ENCODE measurements around the gene AFF1.
"Not testable (repeated sequence)": the region's sequence is repeated elsewhere in the genome, so short reads cannot be mapped to it uniquely, and the experiment has no call there.

The AFF1 gene

DNA sequence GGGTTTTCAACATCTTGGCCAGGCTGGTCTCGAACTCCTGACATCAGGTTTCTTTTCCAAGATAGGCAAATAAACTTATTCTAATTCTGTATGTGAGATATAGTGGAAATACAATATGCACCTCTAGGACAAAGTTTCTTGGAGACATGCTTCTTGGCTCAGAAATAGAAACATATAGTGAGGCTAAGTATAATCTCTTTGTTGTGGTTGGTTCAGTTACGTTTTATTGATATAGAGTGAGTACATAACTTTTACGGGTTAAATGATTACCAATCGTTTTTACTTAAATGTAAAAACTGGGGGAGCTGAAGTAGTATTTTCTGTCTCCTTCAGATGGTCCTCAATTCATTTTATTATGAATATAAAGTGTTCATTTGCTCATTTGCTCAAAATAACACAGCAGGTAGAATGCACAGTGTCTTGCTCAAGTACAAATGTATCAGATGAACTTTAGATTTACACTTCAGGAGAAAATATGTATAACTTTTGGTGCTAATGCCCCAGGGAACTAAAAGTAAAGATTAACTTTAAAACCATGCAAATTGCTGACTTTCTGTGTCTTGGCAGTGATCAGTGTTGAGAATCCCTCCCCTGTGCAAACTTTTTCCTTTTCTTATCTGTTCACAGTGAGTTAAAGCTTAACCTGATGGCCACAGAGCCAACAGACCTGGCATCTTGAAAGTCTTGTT is 77.6 kb downstream of the AFF1 start:
- no peak for DNase-seq

DNA sequence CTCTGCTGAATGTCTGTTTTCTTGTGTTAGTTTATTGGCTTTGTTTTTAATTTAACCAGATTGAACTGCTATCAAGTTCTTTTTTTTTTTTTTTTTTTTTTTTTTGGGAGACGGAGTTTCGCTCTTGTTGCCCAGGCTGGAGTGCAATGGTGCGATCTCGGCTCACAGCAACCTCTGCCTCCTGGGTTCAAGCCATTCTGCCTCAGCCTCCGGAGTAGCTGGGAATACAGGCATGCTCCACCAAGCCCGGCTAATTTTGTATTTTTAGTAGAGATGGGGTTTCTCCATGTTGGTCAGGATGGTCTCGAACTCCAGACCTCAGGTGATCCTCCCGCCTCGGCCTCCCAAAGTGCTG is 78.1 kb downstream of the AFF1 start:
- DNase-seq: not testable (repeated sequence)

DNA sequence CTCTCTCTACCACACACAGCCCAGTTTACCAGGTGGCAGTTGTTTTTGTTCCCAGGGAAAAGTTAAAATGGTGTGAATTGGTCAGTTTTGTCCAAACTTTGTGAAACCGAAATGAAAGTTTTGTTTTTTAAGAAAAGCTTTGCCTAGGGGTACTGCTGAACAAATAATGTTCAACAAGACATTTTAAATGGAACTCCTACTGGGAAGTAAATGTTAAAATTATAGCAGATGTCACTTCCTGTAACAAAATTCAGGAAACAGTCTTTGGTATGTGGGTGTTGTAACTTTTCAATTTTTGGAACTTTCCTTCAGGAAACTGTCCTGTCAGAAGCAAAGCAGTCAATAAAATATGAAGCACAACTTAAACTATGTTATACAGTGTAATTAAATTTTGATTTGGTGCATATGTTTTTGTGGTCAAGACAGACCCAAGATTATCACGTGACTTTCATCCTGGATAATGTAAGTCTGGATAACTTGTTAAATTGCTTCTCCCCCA is 79.5 kb downstream of the AFF1 start:
- no peak for DNase-seq

DNA sequence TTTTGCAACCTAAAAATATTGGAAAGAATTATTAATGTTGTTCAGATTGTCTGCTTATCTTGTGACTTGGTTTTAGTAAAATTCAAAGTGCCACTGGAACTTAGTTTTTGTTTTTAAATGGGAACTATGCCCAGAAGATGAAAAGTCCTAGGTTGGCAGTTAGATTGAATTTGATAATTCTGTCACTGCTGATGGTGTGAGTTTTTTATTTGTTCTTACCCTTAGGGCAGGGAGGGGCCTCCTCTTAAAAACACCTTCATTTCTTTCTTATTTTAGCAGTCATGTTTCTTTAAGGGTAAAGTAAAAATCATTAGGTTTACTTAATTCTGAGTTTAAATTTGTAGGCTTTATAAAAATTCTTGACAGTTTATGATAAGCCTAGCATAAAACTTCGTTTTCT is 80.6 kb downstream of the AFF1 start:
- DNase-seq: no peak

DNA sequence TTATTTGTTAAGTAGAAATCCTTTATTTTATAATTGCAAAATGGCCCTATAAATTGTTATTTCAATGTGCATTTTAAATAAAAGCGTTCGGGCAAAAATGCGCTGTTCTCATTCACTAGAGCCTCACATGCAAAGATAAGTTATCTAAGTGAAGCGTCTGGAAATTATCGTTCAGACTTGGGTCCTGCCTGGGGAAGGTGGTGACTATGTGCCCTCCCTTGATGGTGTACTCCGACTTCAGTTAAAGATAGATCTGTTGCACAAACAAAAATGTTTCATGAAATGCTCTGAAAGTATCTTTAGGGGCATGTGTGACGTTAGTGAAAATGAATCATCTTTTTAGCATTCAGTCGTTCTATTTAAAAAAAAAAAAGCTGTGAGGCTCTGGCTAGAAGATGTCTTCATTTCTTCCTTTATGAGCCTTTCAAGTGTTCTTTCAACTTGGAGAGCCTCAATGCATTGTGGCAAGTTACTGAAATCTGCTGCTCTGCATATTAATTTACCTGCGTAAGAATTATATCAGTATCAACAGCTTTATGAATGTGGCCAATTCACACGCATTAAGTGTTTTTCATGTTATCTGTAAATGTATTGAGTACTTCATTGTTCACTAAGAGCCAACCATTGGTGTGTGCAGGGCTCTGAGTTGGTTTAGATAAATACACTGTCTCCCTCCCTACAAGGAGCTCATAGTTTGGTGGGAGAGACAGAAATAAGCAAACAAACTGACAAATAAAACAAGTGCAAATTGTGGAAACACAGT is 83.0 kb downstream of the AFF1 start:
- no peak for DNase-seq

DNA sequence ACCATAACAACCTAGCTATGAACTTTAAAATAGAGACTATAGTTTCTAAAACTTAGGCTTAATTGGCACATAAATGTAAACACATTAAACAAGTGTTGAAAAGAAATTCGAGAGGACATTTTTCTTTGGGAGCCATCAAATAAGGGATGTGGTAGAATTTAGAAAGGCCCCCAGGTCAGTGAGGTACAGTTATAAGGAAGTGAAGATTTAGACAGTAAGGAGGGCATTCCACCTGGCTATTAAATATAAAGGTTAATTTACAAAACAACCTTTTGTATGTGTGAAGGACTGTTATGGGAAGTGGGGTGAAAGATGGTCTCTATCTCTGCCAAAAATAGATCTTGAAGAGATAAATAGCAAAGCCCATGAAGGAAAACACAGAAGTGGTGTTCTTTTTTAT is 83.9 kb downstream of the AFF1 start:
- DNase-seq: no peak

- DNase-seq: no peak
These were observed 84.5 kb downstream of the AFF1 start for GRCh38 chr4:87019246-87019791.

DNA sequence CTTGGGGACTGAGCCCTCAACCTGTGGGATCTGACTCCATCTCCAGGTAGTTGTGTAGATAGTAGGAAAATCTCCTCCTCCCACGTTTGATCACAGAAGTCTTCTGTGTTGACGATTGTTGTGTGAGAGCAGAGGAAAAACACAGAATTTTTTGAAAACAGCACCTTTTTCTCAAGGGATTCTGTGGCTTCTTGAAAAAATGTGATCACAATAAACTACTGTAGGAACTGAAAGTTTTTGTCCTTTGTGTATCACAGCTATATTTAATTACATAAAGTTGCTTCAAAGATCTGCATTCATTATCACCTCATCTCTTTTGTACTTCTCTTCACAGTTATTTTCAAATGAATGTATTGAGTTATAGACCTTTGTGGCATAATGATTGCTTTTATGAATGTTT is 85.1 kb downstream of the AFF1 start:
- DNase-seq: no peak

DNA sequence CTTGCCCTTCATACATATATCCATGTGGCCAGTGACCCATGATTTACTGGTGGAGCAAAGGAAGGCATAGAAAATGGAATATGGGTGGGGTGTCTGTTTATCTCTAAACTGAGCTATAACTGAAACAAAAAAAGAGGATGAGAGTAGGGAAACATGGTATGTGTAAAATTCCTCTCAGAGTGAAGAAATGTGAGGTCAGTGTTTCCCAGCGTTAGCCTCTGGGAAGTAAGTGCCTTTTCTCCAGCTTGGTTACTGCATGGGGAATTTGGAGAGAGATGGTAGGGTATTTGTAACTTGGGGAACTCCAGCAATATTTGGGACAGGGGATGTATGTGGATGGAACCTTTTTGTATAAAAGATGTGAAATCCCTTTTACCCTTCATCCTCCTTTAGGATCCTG is 89.4 kb downstream of the AFF1 start:
- no peak for DNase-seq

DNA sequence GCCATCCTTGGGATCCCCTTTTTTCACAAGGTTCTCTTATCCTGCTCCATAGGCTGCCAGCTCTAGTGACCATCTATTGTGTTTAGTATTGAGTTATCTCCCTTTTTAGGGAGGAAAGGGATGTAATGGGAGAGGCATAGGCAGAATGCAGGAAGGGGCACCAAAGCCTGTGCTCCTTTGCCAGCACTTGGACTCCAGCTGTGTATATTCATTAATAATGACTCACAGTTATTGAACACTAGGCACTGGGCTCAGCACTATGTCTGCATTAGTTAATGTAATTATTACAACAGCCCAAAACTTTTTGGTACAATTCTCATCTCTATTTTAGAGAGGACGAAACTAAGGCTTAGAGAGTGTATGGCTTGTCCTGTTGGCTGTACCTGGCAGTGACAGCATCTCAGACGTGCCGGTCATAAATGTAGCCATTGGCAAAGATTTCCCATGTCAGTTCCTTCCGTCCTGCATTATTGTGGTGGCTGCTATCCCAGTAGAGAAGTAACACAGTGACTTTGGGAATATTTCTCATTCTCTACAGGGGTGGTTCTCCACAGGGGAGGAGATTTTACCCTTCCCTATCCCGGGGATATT is 90.3 kb downstream of the AFF1 start:
- DNase-seq: no peak

GRCh38 chr4:87025614-87026041 is 90.8 kb downstream of the AFF1 start:
- no peak for DNase-seq

- no peak for DNase-seq
These were observed 92.1 kb downstream of the AFF1 start for GRCh38 chr4:87026800-87027495.

- DNase-seq: no peak
These were observed 94.5 kb downstream of the AFF1 start for GRCh38 chr4:87029356-87029755.

DNA sequence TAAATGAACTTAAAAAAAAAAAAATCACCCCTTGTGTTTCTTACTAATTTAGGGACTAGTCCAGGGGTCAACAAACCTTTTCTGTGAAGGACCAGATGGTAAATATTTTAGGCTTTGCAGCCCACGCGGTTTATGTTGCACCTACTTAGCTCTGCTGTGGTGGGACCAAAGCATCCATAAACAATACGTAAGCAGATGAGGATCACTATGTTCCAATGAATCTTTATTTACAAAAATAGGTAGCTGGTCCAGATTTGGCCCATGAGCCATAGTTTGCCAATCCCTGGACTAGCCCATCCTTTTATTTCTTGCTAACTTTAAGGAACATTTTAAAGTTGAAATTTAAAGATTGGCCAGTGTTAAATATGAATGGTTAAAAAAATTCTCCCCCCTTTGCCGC is 95.3 kb downstream of the AFF1 start:
- DNase-seq: no peak

DNA sequence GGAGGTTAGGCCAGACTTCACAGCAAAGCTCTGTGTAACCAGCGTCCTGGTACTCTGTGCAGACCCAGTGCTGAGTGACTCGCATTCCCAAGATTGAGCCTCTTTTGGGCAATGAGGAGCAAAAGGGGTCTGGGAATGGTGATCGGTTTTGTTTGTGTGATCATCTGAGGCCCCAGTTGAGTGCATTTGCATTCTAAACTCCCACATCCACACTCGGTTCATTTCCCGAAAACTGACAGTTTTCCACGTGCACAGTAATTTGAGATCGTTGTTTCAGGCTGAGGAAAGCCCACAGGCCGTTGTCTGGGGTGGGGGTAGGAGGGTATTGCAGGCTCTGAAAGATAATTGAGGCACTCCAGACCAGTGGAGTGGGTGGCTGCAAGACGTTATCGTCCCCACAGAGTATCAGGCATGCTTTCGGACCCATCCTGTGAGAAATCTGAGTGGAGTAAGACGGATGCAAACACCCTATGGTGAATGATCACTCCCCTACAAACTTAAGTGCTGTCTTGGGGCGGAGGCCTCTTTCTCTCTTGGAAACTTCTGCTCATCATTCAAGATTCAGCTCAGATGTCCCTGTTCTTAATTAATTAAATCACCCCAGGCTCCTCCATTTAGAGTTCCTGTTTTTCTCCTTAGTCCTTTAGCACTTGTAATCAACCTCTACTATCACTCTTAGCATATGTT is 96.1 kb downstream of the AFF1 start:
- DNase-seq: no peak

- no peak for DNase-seq
These were observed 97.1 kb downstream of the AFF1 start for GRCh38 chr4:87031920-87032319.

DNA sequence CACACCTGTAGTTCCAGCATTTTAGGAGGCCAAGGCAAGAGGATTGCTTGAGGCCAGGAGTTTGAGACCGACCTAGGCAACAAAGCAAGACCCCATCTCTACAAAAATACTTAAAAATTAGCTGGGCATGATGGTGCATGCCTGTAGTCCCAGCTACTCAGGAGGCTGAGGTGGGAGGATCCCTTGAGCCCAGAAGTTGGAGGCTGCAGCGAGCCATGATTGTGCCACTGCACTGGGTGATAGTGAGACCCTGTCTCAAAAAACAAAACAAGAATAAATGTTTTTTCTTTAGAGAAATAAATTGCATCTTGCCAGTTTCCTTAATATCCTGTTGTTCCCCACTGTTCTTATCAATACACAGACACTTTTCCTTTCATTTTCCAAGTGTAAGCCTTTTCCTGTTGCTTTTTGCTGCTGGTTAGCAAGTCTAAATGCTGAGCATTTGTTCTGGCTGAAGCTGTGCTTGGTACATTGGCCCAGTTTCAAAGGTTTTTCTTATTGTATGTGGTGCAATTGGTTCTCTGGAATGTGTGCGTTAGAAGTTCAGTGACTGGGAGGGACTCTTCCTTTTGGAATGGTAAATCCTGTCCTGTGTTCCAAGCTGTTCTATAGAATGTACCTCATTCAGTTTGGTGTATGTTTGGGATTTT is 98.2 kb downstream of the AFF1 start:
- DNase-seq: no peak

GRCh38 chr4:87033902-87034301 is 99.1 kb downstream of the AFF1 start:
- no peak for DNase-seq

GRCh38 chr4:87034527-87034926 is 99.7 kb downstream of the AFF1 start:
- no peak for DNase-seq

DNA sequence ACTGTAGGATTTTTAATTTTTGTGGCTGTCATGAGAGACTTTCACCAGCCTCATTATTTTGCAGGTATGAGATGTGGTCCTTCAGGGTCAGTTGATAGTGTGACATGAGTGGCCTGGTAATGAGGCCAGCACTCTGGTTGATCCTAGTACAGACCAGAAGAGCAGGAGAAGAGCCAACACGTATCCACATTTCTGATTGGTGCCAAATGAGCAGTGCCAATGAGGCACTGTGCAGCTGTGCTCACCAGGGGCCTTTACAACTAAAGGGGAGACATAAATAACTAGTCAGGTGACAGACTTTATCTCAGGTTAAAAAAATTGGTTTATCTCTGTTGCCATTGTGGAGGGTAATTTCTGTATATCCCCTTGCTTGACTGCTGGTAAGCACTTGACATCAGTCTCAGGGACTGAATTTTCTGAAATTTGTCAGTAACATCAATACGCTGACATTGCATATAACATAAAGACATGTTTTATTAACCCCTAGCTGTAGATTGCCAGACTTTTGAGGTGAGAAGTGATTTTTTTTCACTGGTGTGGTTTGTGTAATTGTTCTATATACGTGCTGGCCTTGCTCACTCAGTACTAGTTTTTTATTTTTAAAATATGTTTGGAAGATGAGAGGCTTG is 101.2 kb downstream of the AFF1 start:
- DNase-seq: no peak

DNA sequence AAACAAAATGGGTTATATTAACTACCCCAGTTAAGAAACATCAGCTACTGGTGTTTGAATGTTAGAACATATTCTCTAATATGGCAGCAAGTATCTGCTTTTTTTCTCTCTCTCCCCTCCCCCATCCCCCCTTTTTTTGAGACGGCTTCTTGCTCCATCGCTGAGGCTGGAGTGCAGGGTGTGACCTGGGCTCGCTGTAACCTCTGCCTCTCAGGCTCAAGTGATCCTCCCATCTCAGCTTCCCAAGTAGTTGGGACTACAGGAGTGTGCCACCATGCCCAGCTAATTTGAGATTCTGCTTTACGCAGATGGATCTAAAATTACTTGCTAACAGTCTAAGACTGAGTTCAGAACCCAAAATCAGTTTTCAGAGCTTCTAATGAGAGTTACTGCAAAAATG is 101.9 kb downstream of the AFF1 start:
- no peak for DNase-seq

Measured in central memory CD4-positive, alpha-beta T cell (primary cell).